HUES6 (cell line): ENCODE measurements around the gene KLHL10.
"Not testable (repeated sequence)": the region's sequence is repeated elsewhere in the genome, so short reads cannot be mapped to it uniquely, and the experiment has no call there.

Source experiments
- H3K27ac ChIP-seq: 2 replicates; pipeline ENCODE4 v1.7.0; 2013; ENCODE audit warnings: low read depth, mild to moderate bottlenecking, low read length, inconsistent platforms
- H3K27me3 ChIP-seq: 2 replicates; pipeline ENCODE4 v1.6.1; 2013; ENCODE audit warnings: low read length; ENCODE audit not compliant: control insufficient read depth, insufficient read depth
- H3K36me3 ChIP-seq: 2 replicates; pipeline ENCODE4 v1.6.1; 2013; ENCODE audit warnings: low read length; ENCODE audit not compliant: control insufficient read depth, insufficient read depth
- H3K4me1 ChIP-seq: 2 replicates; pipeline ENCODE4 v1.6.1; 2013; ENCODE audit warnings: low read length; ENCODE audit not compliant: control insufficient read depth, insufficient read depth
- H3K4me3 ChIP-seq: 2 replicates; pipeline ENCODE4 v1.5.1; 2013; ENCODE audit warnings: low read depth, low read length
- H3K9ac ChIP-seq: one replicate; pipeline ENCODE4 v1.6.1; 2013; ENCODE audit warnings: mild to moderate bottlenecking, low read length
- H3K9me3 ChIP-seq: 2 replicates; pipeline ENCODE4 v1.6.1; 2013; ENCODE audit warnings: low read depth, low read length; ENCODE audit not compliant: control insufficient read depth, insufficient read depth

Gene KLHL10

GRCh38 chr17:41864498-41864835, 26.8 kb downstream of the KLHL10 start:
- Histone ChIP-seq H3K27ac (no peak overlapping the region), H3K27me3 (no peaks in the 10 kb centered on the region), H3K36me3 (peaks cover 28% of the 10 kb centered on the region), H3K4me1 (peaks cover 41% of the 10 kb centered on the region), H3K9me3 (no peaks in the 10 kb centered on the region), H3K9ac (peak overlapping the region; percentile 96), H3K4me3 (peak overlapping the region; percentile 98)

DNA sequence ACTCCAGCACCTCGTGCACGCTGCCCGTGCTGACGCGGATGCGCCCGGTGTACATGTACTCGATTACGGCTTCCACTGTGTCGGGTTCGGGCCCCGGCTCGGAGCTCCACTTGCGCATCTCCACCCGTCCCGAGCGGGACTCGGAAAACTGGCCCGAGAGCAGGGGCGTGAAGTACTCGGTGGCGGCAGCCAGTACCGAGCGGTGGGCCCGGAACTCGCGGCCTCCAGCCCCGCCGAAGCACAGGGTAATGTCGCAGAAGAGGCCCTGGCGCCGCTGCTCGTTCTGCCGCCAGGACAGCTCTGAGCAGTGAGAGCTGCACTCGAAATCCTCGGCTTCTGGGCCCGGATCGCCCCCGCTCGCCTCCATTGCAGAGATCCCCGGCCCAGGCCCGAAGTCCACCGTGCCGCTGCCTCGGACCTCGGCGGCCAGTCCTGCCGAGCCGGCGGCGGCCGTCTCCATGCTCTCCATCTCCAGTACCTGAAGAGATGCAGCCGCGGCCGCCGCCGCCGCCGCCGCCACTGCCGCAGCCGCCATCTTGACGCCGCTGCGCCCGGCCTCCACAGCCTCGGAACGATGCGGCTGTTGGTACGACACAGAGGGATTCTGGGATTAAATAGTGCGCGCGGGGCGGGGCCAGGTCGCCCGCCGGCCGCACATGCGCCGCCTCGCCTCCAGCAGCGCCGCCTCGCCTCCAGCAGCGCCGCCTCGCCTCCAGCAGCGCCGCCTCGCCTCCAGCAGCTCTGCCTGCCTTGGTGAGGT, 27.4 kb downstream of the KLHL10 start, which contains the start of gene KLHL11:
KLHL11 (minus strand) TSS at position 588 of the 760 bp plus-strand sequence; CDS start at position 535, 53 bp downstream.
- Histone ChIP-seq H3K9ac (peak within 1 kb of the TSS; percentile 96), H3K9me3 (no peaks in the 10 kb centered on the region), H3K27ac (peak within 1 kb of the TSS; percentile 90), H3K4me1 (peaks cover 36% of the 10 kb centered on the region), H3K36me3 (peaks cover 34% of the 10 kb centered on the region), H3K27me3 (no peaks in the 10 kb centered on the region), H3K4me3 (peak within 1 kb of the TSS; percentile 98)

DNA sequence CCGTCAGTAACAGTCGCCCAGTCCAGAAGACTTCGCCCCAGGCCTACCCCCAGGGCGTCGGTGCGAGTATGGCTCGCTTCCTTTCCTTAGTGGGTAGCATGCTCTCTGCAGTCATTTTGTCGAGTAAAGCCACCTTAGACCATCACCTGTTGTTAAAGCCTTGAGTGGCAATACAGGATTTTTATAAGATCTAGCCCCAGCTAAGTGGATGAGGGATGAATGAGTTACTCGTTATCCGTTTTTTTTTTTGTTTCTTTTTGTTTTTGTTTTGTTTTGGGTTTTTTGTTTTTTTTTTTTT, 27.9 kb downstream of the KLHL10 start:
- Histone ChIP-seq H3K9ac (no peak overlapping the region), H3K27ac (no peak overlapping the region), H3K4me3 (peak overlapping the region; percentile 98), H3K36me3 (peaks cover 39% of the 10 kb centered on the region), H3K9me3 (no peaks in the 10 kb centered on the region), H3K27me3 (no peaks in the 10 kb centered on the region), H3K4me1 (peaks cover 31% of the 10 kb centered on the region)

DNA sequence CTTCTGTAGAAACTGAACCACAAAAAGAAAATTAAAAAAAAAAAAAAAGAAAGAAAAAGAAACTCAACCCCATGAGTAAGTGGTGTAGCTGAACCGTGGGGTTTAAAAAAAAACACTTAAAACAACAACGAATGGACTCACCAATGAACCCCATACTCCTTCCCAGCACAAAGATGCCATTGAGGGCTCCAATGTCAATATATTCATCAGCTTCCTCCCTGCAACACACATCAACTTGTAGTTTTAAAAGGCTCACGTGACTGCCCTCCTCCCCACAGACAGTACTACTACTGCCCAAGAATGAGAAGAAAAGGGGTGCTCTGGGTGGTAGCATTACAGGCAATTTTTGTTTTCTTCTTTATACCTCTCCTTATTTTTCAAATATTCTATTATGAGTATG, 30.9 kb downstream of the KLHL10 start:
- Histone ChIP-seq H3K9ac (no peak overlapping the region), H3K27ac (no peak overlapping the region), H3K36me3 (peaks cover 69% of the 10 kb centered on the region), H3K9me3 (no peaks in the 10 kb centered on the region), H3K4me3 (no peak overlapping the region), H3K27me3 (no peaks in the 10 kb centered on the region), H3K4me1 (peaks cover 6% of the 10 kb centered on the region)

DNA sequence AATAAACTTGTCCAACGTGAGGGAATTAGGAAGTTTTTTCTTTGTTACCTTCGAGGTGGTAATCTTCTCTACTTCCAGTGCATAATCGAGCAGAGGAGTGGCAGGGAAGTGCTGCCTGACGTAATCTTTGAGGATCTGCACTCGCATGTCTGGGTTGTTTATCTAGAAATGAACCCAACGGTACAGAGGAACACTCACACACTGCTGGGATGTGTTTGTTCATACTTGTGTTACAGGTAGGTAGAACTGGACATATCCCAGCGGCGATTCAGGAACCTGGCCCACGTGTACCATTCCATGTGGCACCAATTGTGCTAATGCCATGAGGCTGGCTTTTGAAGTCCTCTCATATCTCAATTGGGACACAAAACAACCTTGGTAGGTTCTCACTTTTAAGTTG, 31.8 kb downstream of the KLHL10 start:
- Histone ChIP-seq H3K4me1 (no peaks in the 10 kb centered on the region), H3K9ac (no peak overlapping the region), H3K36me3 (peaks cover 77% of the 10 kb centered on the region), H3K4me3 (no peak overlapping the region), H3K9me3 (no peaks in the 10 kb centered on the region), H3K27ac (no peak overlapping the region), H3K27me3 (no peaks in the 10 kb centered on the region)

DNA sequence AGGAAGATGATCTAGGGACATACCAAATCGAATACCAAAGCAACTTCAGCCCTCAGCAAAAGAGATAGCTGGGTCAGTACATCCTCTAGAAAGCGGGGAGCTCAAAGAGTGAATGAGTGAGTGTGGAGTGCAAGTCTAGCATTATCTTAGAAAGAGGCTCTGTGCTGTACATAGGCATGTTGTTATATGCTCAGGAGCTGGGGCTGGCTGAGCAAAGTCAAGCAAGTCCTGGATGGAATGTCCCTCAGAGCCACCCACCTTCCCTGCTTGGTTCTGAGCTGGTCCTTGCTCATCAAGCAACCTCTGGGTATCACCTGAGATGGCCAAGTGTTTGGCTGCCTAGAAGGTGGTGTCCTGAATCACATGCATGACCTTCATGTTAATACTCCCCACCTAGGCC, 32.5 kb downstream of the KLHL10 start:
- Histone ChIP-seq H3K9ac (no peak overlapping the region), H3K27ac (no peak overlapping the region), H3K36me3 (peaks cover 83% of the 10 kb centered on the region), H3K4me1 (no peaks in the 10 kb centered on the region), H3K9me3 (no peaks in the 10 kb centered on the region), H3K27me3 (no peaks in the 10 kb centered on the region), H3K4me3 (no peak overlapping the region)

- Histone ChIP-seq H3K27ac (no peak overlapping the region), H3K36me3 (peaks cover 85% of the 10 kb centered on the region)
These were observed 33.0 kb downstream of the KLHL10 start for GRCh38 chr17:41870627-41871026.

DNA sequence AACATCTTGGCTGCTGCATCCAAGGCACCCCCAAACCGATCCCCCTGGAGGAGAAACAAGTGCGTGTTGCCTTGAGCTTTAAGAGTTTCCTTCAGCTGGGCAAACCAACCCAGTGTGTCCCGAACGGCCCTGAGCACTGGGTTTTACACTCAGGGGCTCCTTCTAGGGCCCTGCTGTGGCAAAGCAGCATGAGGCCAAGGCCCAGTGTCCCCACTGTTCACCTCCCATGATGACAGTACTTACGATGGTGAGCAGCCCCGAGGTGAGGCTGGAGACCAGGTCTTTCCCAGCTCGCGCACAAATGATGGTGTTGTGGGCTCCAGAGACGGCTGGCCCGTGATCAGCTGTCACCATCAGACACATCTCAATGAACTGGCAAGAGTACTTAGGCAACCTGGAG, 34.2 kb downstream of the KLHL10 start:
- H3K27ac ChIP-seq = no peak overlapping the region
- no peaks in the 10 kb centered on the region for H3K9me3 ChIP-seq
- H3K4me1 ChIP-seq = no peaks in the 10 kb centered on the region
- no peak overlapping the region for H3K9ac ChIP-seq
- no peaks in the 10 kb centered on the region for H3K27me3 ChIP-seq
- H3K36me3 ChIP-seq = peaks cover 81% of the 10 kb centered on the region
- H3K4me3 ChIP-seq = no peak overlapping the region

More at GRCh38 chr17:41870627-41871026, 33.0 kb downstream of the KLHL10 start:
- H3K4me1 ChIP-seq = no peaks in the 10 kb centered on the region
- no peak overlapping the region for H3K4me3 ChIP-seq
- H3K9ac ChIP-seq = no peak overlapping the region
- H3K27me3 ChIP-seq = no peaks in the 10 kb centered on the region
- no peaks in the 10 kb centered on the region for H3K9me3 ChIP-seq

DNA sequence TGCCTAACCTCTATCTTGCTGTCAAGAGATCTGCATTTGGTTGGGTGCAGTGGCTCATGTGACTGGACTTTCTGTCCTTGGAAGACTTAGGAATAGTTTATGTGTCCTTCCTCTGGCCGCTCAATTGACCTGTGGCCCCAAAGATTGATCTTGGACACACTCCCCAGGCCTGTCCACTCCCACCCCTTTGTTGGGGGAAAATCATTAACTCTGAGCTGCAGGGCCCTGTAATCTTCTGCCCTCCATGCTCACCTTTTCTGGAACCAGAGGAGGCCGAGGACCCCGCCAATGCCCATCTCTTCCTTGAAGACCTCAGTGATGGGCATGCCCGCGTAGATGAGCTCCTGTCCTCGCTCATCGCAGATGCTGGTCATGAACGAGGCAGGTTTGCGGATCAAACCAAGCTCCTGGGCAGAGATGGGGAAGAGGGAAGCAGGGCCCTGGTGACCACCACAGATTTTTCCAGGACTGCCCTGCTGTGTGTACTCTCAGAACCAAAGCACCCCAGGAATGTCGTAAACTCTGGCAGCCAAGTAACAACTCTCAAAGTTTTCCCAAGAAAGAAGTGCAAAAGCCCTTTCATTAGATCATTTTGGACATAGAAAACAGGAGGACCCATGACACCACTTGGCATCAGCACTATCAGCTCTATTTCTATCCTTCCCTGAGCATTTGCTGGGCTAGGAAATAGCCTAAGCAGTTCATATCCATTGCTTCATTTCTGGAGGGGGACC, 36.1 kb downstream of the KLHL10 start:
- Histone ChIP-seq H3K36me3 (peaks cover 84% of the 10 kb centered on the region), H3K9me3 (no peaks in the 10 kb centered on the region), H3K9ac (no peak overlapping the region), H3K4me1 (no peaks in the 10 kb centered on the region), H3K27ac (no peak overlapping the region), H3K4me3 (no peak overlapping the region), H3K27me3 (no peaks in the 10 kb centered on the region)

- not testable (repeated sequence) for H3K4me3 ChIP-seq, H3K9ac ChIP-seq, H3K27ac ChIP-seq, H3K27me3 ChIP-seq, H3K4me1 ChIP-seq, H3K9me3 ChIP-seq
- peaks cover 84% of the 10 kb centered on the region for H3K36me3 ChIP-seq
These were observed 36.7 kb downstream of the KLHL10 start for GRCh38 chr17:41874293-41874670.

- Histone ChIP-seq H3K4me1 (no peaks in the 10 kb centered on the region), H3K36me3 (peaks cover 83% of the 10 kb centered on the region), H3K9ac (no peak overlapping the region), H3K4me3 (no peak overlapping the region), H3K9me3 (no peaks in the 10 kb centered on the region), H3K27me3 (no peaks in the 10 kb centered on the region), H3K27ac (no peak overlapping the region)
These were observed 42.5 kb downstream of the KLHL10 start for GRCh38 chr17:41880130-41880529.
